T follicular helper cell (primary cell): ENCODE measurements around the gene CEP131.
"Not testable (repeated sequence)": the region's sequence is repeated elsewhere in the genome, so short reads cannot be mapped to it uniquely, and the experiment has no call there.

ENCODE experiments used
- DNase-seq: peaks from one replicate; pipeline ENCODE4 v3.0.0-alpha.2; 2020; ENCODE audit warnings: low read depth

Gene CEP131

DNA sequence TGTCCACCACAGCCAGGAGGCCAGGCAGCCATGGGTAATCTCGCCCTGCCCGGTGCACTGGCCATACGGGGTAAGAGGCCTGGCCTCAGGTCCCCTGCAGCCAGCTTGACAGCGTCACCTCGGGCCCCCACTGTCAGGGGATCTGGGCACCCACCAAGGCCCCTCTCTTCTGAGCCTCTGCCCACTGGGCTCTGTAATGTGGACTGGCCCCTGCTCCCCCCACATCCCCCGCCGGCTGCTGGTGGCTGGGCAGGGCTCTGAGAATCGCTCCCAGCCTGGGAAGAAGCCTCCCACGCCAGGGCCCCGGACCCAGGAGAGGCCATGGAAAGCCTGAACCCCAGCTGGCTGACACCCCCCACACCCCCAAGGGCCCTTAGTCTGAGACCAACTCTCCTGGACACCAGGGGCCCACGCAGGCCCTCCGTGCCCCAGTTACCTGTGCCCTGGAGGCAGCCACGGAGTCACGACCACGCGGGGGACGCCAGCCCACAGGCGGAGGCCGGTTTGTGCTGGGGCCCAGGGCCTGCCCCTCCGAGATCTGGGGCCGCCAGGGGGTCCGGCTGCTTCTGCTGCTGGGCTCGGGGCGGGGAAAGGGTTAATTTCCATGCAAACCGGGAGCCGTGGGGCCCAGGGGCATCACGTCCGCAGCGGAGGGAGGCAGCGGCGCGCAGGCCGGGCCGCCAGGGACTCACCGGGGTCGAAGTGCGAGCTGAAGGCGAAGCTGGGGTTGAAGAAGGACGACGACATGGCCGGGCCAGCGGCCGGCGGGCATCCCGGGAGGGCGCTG, 57.3 kb downstream of the CEP131 start, which contains the start of gene PVALEF:
TSS of gene PVALEF (plus strand) at position 262 of the 787 bp plus-strand sequence. CDS start 15,720 bp downstream, outside the sequence.
- no peak for DNase-seq

DNA sequence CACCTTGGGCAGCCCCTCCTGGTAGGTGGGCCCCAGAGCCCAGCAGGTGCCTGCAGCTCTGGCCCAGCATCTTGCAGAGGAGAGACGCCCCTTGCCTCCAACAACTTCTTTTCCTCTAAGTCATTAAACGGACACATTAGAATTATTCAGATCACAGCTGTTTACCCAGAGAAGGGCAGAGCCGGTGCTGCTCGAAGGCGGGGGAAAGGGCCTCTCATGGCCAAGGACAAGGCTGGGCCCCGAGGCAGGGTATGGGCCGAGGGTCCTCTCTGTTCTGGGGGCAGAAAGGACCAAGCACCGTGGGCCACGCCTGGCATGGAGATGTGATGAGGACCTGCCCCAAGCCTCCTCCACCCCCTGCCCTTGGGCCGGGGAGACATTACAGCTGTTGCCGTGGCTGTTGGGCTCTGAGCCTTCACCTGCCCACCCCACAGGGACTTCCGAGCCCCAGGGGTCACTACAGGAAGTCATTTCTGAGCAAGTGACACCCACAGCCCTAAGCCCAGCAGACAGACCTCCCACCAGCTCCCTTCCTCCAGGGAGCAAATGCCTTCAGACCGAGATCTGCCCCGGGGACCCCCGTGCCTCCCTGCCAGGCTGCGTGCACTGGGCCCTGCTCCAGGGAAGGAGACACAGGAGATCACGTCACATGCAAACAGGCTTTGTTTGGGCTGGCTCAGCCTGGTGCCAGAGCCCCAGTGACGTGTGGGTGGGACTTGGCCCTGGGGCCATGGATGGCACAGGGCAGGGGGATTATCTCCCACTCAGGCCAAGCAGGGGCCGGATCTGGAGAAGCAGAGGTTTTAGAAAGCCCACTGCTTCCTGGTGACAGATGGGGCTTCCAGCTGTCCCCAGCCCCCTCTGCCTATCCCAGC, 58.2 kb downstream of the CEP131 start:
- no peak for DNase-seq

DNA sequence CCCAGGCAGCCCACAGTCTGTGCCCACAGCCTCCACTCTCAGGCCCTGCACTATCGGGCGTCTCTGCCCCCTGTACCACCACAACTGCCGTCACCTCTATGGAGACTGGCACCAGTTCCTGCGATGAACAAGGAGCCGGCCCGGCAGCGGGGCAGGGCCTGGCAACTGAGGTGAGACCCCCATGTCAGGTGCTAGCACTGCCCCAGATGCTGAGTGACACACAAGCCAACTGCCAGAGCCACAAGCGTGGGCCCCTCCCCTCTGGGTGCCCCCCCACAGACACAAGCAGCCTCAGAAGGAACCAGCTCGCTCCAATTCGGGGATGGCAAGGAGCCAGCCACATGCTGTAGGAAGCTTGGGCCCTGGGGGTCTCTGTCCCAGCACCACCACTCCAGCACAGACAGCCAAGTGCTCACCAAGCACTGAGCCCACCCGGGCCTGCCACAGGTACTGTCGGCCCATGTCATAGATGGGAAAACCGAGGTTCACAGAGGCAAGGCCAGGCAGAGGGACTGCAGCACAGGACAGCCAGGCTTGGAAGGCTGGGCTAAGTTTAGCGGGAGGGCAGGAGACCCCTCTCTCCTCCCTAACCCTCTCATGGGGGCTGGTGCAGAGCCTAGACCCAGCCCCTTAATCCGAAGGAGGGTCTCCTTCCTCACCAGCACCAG, 58.9 kb downstream of the CEP131 start:
- no peak for DNase-seq

DNA sequence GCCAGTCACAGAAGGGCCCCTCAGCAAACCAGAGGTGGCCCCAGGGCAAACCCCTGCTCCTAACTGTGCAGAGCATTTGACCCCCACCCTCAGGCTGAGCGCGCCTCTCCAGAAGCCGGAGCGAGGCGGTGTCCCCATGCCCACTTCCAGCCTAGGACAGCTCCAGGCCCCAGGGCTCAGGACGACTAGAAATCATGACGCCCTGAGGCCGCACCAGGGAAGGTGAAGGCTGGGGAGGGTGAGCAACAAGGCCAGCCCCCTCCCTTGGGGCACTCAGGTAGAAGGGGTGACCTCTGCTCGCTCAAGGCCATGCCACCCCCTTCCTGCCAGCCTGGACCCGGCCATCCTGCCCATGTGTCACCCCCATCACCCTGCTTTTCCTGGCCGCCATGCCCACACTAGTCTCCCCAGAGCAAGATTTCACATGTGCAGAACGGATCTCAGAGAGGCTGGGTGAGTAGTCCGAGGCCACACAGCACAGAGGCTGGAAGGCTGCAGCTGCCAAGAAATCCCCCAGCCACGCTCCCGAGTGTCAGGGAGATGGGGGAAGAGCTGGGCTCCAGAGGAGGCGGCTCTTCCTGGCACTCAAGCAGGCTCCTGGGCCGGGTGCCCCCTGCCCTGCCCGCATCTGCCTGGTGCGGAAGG, 59.6 kb downstream of the CEP131 start:
- no peak for DNase-seq

DNA sequence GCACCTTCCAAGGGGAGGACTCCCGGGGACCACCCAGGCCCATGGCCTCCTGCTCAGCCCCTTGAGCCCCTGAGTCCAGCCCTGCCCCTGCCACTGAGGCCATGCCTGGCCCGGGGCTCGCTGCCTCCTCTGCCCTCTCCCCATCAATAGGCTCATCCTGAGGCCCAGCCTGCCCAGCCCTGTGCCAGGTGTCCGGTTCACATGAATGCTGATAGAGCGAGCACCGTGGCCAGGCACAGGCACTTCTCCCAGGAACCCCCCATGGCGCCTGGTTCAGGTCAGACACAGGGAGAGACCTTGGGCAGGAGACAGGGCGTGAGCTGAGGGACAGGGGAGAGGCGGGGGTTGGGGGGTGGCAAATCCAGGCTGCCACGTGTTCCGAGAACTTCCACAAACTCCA, 60.3 kb downstream of the CEP131 start:
- DNase-seq, result no peak

DNA sequence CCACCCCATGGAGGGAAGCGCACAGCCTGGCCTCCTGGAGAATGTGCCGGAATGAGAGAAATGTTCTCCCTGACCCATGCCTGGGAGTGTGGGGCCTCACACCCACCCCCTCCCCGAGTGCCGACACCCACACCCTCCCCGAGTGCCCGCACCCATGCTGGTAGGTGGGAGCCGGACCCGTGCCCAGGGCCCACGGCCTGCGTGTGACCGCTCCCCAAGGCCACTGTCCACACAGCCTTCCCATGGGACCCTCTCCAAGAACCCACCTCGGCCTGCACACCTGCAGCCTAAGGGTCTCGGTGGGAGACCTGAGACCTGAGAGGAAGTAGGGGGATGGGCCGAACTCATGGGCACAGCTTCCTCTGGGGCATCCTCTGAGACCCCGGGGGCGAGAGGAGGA, 60.8 kb downstream of the CEP131 start:
- DNase-seq, result no peak

DNA sequence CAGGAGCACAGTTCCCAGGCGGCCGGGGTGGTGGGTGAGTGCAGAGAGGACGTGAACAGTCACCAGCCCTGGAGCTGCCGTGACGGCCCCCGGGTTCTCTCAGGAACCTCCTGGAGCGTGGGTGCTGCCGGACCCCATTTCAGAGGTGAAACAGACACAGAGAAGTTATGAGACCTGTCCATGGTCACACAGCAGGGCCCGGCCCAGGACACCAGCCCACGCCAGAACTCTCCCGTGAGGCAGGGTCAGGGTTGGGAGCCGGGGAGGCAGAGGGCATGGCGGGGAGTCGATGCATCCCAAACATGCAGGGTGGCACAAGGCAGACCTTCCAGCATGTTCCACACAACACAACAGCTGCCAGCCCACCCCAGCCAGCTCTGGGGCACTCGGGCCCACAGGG, 61.2 kb downstream of the CEP131 start:
- no peak for DNase-seq

DNA sequence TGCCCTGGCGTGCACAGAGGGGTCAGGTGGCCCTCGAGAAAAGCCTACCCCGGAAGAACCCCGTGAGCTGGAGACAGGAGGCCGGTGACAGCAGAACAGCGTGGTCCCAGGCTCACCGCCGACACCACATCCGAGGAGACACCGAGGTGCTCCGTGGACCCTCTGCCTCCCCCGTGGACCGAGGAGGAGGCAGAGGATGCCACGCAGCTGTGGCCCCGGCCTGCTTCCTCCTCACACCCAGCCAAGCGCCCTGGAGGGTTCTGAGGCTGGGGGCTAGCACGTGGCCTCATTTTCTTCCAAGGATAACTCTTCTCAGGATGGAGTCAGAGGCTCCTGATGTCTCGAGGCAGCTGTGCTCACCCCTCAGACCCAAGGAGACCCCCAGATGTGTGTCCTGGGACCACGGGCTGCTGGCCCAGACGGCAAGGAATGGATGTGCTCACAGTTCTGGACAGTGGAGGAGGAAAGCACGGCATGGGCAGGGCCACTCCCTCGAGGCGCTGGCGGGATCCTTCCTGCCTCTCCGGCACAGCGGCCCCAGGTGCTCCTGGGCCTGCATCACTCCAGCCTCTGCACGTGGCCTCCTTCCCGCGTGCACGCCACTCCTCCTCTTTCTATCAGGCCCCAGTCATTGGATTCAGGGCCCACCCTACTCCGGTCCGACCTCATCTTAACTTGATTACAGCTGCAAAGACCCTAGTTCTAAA, 61.9 kb downstream of the CEP131 start:
- no peak for DNase-seq

DNA sequence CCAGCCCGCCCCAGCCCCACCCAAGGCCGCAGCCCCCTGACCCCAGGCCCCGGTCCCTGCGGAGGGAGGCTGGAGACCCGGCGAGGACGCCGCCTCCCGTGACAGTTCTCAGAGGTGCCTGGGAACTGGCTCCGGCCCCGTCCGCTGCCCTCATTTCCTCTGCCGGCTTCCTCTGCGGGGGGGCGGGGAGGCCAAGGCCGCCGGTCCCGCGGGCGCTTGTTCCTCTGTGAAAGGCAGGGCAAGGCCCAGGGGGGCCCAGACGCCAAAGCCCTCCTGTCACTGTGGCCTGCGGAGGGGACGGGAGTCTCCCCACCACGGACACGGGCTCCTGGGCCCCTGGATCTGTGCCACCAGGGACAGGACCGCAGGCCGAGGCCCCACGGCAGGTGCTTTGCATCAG, 62.5 kb downstream of the CEP131 start:
- no peak for DNase-seq

DNA sequence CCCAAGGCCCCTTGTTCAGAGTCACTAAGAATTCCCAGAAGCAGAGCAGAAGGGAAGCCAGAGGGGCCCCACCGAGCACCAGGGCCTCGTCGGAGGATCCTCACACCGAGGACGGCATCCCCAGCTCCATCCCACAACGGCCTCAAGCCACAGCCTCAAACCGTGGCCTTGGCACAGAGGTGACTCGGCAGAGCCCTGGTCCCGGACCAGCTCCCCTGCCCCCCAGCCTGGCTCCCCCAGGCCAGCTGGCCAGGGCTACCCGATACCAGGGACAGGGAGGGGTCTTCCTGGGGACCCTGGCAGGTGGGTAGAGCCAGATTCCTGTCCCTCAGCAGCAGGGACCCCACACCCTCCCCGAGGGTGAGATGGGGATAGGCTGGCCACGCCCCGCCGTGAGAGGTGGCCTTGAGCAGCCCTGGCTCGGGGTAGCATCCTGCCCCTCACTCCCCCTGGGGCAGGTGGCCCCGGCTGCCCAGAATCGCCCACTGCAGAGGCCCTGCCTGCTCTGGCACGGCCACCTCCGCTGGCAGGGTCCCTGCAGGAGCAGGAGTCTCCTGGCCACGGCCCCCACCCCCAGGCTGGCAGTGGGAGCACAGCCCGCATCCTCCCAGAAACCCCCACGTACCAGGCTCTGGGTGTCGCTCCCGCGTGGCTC, 63.0 kb downstream of the CEP131 start:
- DNase-seq, result no peak

DNA sequence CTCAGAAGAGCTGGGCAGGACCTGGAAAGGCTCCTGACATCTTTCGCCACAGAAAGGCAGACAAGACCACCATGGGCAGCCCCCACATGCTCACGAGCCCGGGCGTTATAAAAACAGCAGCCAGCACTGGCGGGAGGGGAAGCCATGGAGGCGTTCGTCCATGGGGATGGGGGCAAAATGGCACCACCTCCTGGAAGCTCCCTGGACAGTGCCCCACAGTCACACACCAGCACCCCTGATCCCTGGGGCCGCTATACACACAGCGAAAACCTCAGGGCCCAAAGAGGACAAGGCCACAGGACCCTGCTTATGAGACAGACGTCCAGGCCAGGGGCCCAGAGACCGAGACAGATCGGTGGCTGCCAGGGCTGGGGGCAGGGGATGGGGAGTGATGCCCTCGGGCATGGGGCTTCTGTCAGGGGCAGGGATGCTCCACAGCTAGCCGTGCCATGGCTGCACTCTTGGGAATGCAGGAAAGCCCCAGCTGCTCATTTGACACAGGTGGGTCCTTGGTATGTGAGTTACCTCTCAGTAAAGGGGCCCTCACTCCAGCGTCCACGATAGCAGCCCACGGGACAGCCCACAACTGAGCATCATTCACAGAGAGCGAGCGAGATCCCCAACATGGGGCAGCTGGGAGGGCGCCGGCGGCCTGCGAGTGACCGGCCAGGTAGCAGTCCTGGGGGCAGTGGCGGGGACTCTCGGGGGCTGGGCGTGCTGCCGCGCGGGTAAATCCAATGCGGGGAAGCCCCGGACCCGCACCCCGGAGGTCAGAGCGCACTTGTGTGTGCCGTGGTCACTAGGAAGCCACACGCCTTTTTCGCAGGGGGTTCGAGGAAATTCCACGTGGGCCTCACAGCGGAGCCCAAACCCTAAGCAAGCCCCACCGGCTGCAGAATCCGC, 63.8 kb downstream of the CEP131 start:
- DNase-seq, result no peak

DNA sequence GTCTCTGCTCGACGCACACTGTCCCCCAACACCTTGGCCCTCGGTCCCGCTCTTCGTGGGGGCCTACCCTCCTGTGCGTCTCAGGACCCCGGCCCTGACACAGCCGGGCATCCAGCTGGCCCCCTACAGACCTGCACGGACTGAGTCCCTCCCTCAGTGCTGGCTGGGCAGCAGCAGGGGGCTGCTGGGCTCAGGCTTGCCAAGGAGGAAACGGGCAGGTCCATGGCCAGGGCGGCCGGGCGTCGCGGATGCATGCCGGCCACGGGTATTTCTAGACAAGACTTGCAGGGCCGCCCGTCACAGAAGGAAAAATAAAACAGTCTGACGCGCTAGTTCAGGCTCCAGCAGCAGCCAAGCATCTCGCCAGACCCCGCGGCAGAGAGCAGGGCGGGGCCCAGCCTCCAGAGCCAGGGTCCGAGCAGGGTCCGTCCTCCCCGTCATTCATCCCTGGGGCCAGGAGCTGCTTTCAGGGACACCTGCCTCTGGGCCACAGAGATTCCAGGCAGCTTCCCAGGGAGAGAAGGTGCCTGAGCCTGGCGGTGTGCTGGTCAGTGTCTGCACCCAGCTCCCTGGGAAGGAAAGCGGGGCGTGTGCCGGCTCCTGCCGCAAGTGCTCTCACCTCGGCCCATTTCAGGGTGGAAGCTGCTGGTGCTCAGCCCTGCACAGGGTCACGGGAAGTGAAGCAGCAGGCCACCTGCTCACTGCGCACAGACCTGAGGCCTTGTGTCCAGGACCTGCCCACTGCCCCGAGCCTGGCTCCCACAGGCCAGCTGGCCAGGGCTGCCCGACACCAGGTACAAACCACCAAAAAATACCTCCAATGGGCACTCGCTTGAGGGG, 64.7 kb downstream of the CEP131 start:
- DNase-seq, result no peak

DNA sequence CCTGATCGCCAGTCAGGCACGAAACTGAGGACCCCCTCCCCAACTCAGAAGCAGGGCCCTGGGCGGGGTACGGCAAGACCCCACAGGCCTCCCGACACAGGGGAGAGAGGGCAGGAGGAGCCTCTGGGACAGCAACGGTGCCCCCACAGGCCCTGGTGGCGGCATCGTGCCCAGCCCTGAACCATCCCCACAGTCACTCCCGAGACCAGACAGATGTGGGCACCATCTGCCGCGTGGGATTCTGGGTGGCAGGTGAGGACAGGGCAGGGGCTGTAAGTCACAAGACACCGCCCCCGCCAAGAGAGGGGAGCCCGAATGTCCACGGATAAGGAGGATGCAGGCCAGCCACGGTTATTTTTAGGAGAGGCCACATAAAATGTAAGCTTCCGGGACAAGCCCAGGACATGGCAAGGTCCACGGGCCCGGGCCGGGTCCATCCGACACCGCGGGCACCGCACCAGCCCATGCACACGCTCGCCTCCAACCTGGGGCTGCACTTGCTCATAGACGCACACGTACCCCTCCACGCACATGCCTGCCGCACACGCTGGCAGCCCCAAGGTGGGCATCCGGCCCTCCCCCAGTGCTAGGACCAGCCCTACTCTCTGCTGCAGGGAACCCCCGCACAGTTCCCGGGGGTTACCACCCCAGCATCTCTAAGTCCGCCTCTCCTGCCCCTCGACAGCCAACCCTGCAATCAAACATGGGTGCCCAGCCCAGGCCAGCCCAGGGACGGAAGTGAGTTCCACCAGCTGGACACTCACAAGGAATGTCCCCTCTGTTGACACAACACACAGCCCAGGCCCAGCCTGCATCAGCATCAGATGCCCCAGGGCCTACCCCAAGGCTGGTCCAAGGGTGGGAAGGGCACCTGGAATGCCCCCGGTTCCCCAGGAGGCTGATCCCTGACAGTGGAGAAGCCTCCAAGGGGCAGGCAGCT, 65.6 kb downstream of the CEP131 start:
- no peak for DNase-seq

DNA sequence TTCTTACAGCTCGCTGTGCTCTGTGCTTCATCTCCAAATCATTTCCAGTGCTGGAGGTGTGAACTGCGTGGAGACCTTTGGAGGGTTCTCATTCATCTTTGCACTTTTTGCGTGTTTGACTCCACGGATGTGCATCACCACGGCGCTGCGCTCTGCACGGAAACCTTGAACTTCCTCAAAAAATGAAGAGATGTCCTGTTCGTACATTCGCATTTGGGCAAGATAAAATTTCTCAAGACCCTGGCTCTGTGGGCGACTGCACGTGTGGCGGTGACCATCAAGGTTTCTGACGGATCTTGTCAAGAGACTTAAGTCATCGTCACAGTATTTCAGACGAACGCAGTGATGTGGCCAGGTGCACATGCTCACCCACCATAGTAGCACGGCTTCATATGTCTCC, 67.8 kb downstream of the CEP131 start:
- no peak for DNase-seq

DNA sequence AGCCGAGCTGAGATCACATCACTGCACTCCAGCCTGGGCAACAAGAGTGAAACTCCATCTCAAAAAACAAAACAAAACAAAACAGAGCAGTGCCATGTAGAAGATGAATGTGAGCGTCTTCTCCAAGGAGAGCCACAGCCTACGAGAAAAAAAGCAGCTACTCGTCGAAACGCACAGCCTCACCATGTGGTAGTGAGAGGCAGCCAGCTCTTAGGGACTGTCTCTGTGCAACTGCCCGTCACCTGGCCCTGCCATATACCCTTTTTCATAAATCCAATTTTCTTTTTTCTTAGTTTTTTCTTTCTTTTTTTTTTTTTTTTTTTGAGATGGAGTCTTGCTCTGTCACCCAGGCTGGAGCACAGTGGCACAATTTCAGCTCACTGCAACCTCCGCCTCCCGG, 68.7 kb downstream of the CEP131 start:
- DNase-seq, result not testable (repeated sequence)

DNA sequence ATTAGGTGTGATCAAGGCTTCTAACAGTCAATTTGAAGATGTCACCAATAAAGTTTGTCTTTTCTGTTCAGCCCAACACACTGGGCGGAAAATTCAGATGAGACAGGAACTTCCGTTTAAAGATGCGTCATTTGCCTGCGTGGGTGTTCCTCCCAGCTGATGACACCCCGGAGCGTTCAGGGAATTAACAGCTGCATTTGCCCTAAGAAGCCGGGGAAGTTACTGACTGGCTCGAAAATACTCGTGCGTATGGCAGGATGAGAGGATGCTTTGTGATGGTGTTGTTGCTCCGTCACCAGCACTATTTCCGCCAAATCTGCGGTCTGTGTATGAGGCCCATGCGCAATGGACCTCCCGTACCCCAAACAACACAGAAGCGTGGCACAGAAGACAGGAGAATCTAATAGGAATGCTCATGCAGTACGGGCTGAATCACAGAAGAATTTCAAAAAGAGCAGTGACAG, 69.4 kb downstream of the CEP131 start:
- DNase-seq, result peak; percentile 32

DNA sequence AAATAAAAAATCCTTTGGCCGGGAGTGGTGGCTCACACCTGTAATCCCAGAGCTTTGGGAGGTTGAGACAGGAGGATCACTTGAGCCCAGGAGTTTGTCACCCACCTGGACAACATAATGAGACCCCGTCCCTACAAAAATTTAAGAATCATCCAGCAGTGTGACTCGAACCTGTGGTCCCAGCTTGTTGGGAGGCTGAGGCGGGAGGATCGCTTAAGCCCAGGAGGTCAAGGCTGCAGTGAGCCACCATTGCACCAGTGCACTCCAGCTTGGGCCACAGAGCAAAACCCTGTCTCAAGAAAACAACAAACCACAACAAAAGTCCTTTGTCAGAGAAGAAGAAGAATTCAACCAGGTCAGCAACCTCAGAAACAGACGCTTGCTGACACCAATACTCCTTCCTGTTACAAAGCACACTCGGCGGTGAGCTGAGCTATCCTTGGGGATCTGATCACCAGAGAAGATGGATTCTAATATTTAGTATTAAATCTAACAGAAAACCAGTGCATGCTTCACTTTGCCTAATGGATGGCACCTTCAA, 70.4 kb downstream of the CEP131 start:
- DNase-seq, result no peak
